GM12892 (cell line): ENCODE measurements around the gene MYCBP2.

ENCODE experiments used
- POLR2A ChIP-seq: IDR thresholded peaks from 2 replicates; pipeline ENCODE4 v1.6.1; 2011; ENCODE audit warnings: low read depth, low read length, control low read depth
- POLR2AphosphoS5 ChIP-seq: IDR thresholded peaks from 2 replicates; pipeline ENCODE4 v1.6.1; 2011; ENCODE audit warnings: low read depth, low read length, control low read depth

- TF ChIP-seq POLR2A, result no peak
- TF ChIP-seq POLR2AphosphoS5, result no peak
Observed at GRCh38 chr13:77291774-77292173, 35.1 kb downstream of the MYCBP2 start.
